ENCODE results near the gene SATB1.

- TF ChIP-seq, protein P1, sequence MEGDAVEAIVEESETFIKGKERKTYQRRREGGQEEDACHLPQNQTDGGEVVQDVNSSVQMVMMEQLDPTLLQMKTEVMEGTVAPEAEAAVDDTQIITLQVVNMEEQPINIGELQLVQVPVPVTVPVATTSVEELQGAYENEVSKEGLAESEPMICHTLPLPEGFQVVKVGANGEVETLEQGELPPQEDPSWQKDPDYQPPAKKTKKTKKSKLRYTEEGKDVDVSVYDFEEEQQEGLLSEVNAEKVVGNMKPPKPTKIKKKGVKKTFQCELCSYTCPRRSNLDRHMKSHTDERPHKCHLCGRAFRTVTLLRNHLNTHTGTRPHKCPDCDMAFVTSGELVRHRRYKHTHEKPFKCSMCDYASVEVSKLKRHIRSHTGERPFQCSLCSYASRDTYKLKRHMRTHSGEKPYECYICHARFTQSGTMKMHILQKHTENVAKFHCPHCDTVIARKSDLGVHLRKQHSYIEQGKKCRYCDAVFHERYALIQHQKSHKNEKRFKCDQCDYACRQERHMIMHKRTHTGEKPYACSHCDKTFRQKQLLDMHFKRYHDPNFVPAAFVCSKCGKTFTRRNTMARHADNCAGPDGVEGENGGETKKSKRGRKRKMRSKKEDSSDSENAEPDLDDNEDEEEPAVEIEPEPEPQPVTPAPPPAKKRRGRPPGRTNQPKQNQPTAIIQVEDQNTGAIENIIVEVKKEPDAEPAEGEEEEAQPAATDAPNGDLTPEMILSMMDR (IDR thresholded peaks at IDR 0.05; ENCODE audit: low read depth, low read length) = no peak
- no peak for TF ChIP-seq EZH2phosphoT487 (IDR thresholded peaks at IDR 0.05; ENCODE audit: low read depth)
Observed at GRCh38 chr3:18396428-18396827, 28.7 kb downstream of the SATB1 start.
